HPDE6-E6E7 (cell line): ENCODE data around the gene TMIGD2.
"Not testable (repeated sequence)": the region's sequence is repeated elsewhere in the genome, so short reads cannot be mapped to it uniquely, and the experiment has no call there.

Experiments used
- DNase-seq: peaks from one replicate; pipeline ENCODE4 v3.0.0; 2011; ENCODE audit warnings: missing footprints; ENCODE audit errors: extremely low spot score

TMIGD2 gene

GRCh38 chr19:4266253-4267000, 35.8 kb downstream of the TMIGD2 start:
- DNase-seq, result no peak

- no peak for DNase-seq
These were observed 37.4 kb downstream of the TMIGD2 start for GRCh38 chr19:4264812-4265211.

- no peak for DNase-seq
These were observed 41.5 kb downstream of the TMIGD2 start for GRCh38 chr19:4260613-4261191.

- DNase-seq, result no peak
These were observed 44.0 kb downstream of the TMIGD2 start for GRCh38 chr19:4258181-4258580.

- no peak for DNase-seq
These were observed 45.2 kb downstream of the TMIGD2 start for GRCh38 chr19:4257025-4257424.

GRCh38 chr19:4256563-4256962, 45.6 kb downstream of the TMIGD2 start:
- no peak for DNase-seq

GRCh38 chr19:4246767-4247593, 55.2 kb downstream of the TMIGD2 start, which contains the start of gene YJU2:
Gene YJU2 (plus strand): TSS chr19:4247080. CDS start chr19:4247147, 67 bp downstream.
- DNase-seq, result peak; percentile 99

- not testable (repeated sequence) for DNase-seq
These were observed 56.3 kb downstream of the TMIGD2 start for GRCh38 chr19:4245938-4246337.
